GM19438 (cell line): Measurements from ENCODE around the gene GPS1.
"Not testable (repeated sequence)": the region's sequence is repeated elsewhere in the genome, so short reads cannot be mapped to it uniquely, and the experiment has no call there.

ENCODE experiments used
- ATAC-seq: cut with Tn5 transposase; IDR thresholded peaks from one replicate; pipeline ENCODE4 v1.9.1; 2021; ENCODE audit warnings: low read depth; ENCODE audit not compliant: unreplicated experiment

Gene GPS1

DNA sequence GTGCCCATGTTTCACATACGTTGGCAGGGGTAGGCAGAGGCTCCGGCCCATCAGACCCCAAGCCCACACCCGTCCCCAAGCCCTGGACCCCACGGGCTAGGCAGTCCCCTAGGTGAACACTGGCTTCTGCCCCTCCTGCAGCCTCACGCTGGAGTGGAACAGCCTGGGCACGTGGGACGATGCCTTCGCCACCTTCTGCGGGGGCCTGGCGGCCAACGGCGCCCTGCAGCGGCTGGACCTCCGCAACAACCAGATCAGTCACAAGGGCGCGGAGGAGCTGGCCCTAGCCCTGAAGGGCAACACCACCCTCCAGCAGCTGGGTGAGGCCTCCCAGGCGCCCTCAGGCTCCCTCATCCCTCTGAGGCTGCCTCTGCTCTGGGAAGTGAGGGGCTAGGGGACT is 26.8 kb upstream of the GPS1 start:
- no peak for ATAC-seq

DNA sequence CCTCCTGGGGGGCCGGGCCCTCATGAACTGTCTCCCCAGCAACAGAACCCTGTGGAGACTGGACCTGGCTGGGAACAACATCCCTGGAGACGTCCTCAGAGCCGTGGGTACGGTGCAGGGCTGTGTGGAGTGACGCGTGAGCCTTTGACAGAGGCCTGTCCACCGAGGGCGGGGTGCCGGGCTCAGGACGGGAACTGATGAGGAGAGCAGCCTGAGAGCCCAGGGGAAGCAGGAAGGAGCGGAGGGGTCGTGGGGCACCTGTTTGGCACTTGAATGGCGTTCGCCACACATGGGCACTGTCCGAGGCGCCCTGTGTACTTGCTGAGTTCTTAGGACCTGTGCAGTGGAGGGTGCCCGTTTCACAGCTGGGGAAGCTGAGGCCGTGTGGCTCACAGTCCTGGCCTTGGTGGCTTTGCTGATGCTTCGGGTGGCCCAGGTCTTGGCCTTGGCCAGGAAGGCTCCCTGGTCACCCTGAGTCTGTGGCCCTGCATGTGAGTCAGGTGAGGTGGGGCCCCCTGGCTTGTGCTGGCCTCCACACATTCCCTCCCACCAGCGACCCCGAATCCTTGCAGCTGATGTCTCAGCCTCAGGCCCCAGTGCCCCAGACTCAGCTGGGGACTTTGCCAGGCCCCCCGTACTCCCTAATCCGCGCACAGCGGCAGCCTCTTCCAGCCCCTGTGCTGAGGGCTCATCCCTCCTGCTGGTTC is 26.1 kb upstream of the GPS1 start:
- no peak for ATAC-seq

DNA sequence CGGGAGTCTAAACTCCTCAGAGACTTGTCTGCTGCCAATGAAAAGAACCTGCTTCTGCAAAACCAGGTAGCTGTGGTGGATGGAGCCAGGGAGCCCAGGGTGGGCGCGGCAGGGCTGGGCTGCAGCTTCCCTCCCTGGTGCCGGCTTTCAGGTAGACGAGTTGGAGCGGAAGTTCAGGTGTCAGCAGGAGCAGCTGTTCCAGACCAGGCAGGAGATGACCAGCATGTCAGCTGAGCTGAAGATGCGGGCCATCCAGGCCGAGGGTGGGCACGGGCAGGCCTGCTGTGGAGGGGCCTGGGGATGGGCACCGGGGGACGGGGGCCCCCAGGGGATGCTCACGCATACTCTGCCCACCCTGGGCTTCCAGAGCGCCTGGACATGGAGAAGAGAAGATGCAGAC is 23.5 kb upstream of the GPS1 start:
- ATAC-seq: no peak

GRCh38 chr17:82028966-82029365 is 22.7 kb upstream of the GPS1 start:
- no peak for ATAC-seq

DNA sequence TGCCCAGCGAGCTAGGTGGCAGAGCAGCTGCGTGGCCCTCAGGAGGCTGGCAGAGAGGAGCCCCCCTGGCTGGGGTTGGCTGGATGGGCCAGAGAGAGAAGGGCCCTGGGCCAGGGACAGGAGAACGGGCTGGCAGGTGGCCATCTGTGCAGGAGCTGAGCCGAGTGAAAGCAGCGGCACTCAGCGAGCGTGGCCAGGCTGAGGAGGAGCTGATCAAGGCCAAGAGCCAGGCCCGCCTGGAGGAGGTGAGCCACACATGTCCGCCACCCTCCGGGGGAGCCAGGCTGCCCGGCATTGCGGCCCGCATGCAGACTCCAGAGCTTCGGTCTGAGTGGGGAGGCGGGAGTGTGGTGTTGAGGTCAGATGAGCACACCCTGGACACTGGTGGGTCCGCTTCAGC is 22.3 kb upstream of the GPS1 start:
- ATAC-seq: no peak

GRCh38 chr17:82029990-82030469 is 21.7 kb upstream of the GPS1 start:
- ATAC-seq: no peak

DNA sequence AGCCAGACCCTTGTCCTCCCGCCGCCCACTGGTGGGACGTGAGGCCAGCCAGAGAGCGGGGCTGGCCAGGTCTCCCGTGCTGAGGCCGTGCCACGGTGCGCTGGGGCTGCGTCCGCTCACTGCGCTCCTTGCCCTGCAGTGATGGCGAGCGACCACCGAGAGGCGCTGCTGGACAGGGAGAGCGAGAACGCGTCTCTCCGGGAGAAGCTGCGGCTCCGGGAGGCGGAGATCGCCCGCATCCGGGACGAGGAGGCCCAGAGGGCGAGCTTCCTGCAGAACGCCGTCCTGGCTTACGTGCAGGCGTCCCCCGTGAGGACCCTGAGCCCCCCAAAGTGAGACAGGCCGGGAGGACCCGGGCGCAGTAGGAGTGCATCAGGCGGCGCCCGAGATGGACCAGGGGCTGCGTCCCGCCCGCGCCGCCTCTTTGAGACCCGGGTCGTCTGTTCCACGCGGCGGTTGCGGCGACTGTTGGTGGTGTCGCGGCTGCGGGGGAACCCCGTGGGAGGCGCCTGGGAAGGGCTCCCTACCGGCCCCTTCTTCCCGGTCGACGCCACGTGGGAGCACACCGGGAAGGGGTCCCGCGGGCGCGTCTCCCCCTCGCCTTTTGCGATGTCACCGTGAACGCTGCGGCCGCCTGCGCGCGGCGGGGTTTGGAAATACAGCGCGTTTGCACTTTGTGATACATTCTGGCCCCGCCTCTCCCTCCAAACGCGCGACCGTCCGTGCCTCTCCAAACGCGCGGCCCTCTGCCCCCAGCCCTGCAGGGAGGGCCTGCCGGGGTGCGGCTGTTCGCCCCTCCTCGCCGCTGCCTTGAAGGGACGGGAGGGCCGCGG is 21.0 kb upstream of the GPS1 start:
- ATAC-seq: no peak

- ATAC-seq: no peak
Measured at GRCh38 chr17:82031303-82031884, 20.3 kb upstream of the GPS1 start, which contains the start of gene RAC3. Gene RAC3 (plus strand): TSS chr17:82031678. CDS start chr17:82031762, 84 bp downstream.

DNA sequence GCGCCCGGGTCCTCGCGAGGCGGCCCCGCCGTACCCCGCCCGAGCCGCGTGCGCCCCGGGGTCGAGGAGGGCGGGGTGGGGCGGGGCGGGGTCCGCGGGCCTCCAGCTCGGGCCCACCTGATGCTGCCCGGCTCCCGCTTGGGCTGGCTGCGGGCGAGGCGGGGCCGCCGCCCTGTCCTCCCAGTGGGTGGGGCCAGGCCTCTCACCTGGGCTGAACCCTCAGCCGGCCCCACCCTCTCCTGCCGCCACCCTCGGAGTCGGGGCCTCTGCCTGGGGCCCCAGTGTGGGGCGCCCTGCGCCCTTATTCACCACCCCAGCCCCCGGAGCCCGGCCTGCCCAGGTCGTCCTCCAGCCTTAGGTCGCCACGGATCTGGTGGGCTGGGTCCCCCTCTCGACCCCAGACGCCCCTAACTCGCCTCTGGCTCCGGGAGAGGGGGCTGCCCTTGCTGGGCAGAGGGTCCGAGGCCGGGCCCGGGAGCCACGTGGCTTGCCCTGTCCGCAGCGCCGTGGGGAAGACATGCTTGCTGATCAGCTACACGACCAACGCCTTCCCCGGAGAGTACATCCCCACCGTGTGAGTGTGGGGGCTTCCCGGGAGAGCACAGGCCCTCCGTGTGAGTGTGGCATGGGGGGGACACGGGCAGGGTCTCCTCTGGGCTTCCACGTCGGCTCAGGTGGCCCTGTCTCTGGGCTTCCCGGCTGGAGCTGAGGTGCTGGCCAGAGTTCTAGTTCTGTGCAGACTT is 19.6 kb upstream of the GPS1 start:
- ATAC-seq: no peak

DNA sequence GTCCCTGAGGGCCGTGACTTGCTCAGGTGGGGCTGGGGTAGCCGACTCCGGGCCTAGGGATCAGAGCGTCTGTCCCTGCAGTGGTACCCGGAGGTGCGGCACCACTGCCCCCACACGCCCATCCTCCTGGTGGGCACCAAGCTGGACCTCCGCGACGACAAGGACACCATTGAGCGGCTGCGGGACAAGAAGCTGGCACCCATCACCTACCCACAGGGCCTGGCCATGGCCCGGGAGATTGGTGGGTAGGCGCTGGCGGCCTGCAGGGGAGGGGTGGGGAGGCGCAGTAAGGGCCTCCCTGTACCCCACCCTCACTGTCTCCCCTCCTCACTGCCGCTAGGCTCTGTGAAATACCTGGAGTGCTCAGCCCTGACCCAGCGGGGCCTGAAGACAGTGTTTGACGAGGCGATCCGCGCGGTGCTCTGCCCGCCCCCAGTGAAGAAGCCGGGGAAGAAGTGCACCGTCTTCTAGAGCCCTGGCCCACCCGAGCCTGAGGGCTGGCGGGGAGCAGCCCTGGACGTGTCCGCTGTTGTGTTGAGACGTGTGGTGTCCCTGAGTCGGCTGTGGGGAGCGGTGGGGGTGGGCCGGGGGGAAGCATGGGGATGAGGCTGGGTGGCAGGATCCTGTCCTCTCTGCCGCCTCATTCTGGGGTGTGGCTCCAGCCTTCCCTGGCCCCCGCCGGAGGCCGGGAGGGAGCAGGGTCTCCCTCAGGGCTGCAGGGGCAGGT is 18.2 kb upstream of the GPS1 start:
- ATAC-seq: no peak

DNA sequence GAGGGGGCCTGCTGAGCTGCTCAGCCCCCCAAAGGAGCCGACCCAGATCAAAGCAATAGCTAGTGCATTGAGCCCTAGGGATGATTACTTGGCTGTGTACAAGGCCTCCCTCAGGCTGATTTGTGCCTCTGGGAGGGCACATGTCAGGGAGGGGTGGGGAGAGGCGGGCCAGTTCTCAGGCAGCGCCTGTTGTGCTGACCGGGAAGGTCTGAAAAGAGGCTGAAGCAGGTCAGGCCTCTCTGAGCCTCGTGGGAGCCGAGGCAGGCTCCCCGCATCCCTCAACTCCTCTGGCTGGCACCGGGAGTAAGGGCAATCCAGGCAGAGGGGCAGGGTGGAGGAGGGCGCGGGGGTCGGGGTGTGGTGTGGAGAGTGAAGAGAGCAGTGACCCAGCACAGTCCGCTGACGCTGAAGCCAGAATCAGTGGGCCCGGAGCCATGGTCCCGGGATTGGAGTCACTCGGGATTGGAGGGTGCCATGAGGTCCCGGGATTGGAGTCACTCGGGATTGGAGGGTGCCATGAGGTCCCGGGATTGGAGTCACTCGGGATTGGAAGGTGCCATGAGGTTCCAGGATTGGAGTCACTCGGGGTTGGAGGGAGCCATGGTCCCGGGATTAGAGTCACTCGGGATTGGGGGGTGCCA is 17.2 kb upstream of the GPS1 start:
- ATAC-seq: no peak

GRCh38 chr17:82035488-82035887 is 16.2 kb upstream of the GPS1 start:
- no peak for ATAC-seq

DNA sequence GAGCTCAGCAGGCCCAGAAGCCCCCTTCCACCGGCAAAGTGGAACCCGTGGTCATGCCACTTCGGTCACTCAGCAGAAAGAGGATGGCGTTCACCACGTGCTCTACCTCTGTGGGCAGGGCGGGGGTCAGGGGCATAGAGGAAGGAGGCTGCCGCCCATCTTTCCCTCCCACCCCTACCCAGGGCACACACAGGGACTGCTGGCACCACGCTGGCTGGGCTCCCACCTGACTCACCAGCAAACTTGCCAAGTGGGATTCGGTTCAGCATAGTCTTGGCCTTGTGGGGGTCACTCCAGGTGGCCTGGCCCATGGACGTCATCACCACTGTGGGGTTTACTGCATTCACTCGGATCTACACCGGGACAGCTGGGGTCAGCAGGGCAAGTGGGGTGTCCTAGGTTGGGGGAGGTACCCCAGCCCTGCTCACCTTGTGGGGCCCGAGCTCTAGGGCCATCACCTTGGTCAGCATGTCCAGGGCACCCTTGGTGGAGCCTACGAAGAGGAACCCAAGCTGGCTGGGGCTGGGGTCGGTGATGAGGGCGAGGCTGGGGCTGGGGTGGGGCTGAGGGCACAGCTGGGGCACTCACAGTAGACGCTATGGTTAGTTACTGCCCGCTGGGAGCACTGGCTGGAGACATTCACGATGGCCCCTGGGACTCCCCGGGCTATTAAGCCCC is 15.6 kb upstream of the GPS1 start:
- ATAC-seq: no peak

DNA sequence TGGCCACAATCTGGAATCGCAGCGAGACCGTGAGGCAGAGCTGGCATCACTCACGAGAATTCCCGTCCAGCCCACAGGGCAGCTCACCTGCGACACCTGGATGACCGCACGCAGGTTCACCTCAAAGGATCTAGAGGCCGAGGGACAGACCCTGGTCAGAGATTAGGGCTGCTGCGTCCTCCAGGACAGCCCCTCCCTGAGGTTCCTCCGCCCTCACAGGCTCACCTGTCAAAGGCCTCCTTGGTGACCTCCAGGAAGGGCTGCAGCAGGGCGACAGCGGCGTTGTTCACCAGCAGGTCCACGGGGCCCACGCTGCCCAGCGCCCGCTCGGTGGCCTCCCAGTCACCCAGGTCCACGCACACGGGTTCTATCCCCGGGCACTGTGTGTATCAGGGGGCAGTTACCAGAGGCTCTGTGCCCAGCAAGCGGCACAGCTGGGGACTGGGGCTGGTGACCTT is 15.0 kb upstream of the GPS1 start:
- ATAC-seq: no peak

GRCh38 chr17:82037092-82037888 is 14.4 kb upstream of the GPS1 start, which contains the start of gene DCXR:
Gene DCXR (minus strand): TSS chr17:82037697. CDS start chr17:82037682, 15 bp downstream.
- ATAC-seq: peak; percentile 83

DNA sequence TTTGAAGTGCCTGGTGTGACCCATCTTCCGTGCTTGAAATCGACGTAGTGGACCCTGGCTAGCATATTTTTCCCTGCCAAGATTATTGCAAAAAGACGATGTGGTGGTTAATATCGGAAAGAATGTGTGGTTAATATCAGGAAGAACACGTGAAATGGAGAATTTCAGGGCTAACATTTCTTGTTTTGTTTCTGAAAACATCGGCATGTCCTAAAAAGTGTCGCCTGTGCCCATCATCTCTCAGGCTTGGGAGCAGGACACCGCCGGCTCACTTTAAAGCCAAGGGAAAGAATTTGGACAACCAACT is 13.9 kb upstream of the GPS1 start:
- no peak for ATAC-seq

DNA sequence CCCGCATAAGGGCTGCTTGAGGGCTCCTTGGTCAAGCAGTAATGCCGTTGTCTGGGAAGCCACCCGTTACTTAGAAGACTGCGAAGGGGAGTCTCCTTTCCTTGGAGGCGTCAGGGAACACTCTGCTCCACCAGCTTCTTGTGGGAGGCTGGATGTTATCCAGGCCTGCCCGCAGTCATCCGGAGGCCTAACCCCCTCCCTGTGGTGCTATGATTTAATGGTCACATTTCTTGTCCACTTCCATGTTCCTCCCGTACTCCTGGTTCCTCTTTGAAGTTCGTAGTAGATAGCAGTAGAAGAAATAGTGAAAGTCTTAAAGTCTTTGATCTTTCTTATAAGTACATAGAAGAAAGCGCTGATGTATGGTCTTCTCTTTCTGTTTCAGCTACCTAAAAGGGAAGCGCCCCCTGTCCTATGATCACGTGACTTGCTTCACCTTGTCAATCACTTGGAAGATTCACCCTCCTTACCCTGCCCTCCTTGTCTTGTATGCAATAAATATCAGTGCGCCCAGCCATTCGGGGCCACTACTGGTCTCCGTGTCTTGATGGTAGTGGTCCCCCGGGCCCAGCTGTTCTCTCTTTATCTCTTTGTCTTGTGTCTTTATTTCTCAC is 12.8 kb upstream of the GPS1 start:
- not testable (repeated sequence) for ATAC-seq
